SH-SY5Y (cell line): ENCODE data around the gene FNDC11.

Source experiments
- GATA2 ChIP-seq: IDR thresholded peaks from 2 replicates; pipeline ENCODE4 v1.6.1; 2011; ENCODE audit warnings: mild to moderate bottlenecking, low read depth, low read length
- GATA3 ChIP-seq: IDR thresholded peaks from 2 replicates; pipeline ENCODE4 v1.6.1; 2011; ENCODE audit warnings: low read depth, mild to moderate bottlenecking, low read length, moderate library complexity

DNA sequence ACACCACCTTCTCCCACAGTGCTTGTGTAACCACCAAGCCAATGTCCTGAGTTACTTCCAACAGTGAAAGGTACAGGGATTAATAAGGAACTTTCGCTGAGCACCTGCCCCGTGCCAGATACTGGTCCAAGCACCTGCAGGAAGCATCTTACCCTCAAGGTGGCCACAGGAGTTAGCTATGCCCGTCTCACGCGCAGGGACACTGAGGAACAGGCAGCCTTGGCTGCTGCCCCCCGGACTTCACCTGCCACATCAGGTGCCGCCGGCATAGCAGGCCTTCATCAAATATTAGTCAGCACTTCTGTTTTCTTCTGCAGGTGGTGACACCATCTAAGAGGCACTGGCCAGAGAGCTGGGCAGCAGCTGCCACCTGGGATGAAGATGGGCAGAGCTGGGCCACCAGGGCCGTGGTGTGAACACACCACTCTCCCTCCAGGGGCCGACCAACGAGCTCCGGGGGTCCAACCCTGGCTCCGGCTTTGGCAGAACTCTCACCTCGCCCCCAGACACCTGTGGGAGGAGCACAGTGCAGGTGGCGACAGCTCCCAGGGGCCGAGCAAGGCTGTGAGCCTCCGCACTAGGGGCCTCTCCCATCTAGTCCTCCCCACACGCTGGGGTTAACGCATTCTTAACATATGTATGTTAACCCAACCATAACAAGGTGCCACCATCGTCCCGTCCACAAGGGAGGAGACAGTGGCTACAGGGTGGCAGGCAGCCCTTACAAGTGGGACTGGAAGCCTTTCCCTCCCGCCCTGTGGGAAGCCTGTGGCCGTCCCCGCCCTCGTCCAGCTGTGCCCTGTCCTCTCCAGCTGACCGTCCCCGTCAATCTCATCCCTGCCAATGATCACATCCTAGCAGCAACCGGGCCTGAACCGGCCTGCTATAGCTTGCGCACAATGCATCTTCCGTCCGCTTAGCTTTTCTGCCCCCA lies 36.3 kb upstream of the FNDC11 start:
- TF ChIP-seq GATA2 (no peak), GATA3 (no peak)
